GM20000 (cell line): Measurements from ENCODE around the gene PTGDR.
A peak's percentile ranks its signal among the peaks of the same experiment; 100 is the strongest.

ENCODE experiments used
- DNase-seq: peaks from one replicate; pipeline ENCODE4 v3.0.0; 2012; ENCODE audit warnings: low spot score
- CTCF ChIP-seq: IDR thresholded peaks from 2 replicates; pipeline ENCODE4 v1.5.1; 2012; ENCODE audit warnings: mild to moderate bottlenecking, control low read depth; ENCODE audit errors: extremely low read depth, missing control alignments

The PTGDR gene

DNA sequence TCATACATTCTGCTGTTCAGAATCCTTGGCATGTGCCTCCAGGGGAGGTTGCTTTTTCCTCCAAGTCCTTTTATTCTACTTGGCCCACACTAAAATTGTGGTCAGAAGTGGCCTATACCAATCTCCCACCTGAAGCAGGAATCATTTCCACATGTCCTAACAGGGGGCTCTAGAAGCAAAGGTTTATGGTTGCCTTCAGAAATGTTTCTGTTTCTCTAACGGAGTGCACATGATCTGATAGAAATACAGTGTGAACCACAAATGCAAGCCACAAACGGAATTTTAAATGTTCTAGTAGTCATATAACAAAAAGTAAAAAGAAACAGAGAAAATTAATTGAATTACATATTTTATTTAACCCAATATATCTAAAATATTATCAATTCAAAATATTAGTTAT is 50.6 kb downstream of the PTGDR start:
- no peak for TF ChIP-seq CTCF
- no peak for DNase-seq

DNA sequence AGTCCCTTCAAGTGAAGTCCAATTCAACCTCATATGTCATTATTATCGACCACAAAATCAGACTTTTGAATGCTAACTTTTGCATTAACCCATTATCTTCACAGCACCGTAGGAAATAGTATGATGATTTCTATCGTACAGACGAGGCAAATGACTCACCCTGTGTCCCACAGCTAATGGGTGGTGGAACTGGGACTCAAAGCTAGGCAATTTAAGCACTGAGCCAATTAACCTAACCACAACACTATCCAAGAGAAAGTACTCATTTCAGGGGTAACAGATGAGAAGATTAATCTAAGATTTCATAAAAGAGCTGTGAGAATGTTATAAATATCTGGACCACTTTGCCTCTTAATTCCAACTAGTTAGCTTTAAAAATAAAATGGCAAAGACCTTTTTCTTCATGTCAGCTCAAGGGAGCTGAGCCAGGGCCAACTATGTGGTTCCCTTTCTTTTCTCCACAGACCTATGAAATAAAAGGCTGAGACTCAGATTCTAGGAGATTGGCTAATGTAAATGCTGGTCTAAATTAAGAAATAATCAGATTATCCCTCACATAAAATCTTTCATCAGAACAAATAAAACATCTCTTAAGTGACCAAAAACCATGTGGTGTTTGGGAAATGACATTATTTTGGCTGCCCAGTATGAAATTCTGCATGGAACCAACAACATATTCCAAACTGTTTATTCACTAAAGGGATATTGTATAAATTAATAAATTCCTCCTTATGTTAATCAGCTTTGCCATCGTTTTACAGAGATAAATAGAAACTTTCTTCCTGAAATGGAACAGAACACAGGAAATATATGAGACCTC is 51.5 kb downstream of the PTGDR start:
- DNase-seq, result no peak
- TF ChIP-seq CTCF, result no peak

DNA sequence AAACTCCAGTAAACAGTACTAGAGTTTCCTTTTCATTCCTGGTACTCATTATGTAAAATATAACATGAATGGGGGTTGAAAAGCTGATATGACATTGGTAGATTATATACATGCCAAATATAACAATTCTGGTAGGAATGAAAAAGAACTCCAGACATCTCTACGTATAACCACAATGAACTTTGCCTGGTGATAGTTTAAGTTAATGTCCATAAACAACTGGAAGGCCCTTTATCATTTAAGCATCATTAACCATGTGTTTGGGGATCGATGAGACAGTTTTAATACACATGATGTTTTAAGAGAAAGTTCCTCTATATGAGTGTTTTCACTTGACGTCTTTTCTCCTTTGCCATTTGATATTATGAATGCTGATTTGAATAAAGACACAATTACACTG is 52.4 kb downstream of the PTGDR start:
- no peak for DNase-seq
- no peak for TF ChIP-seq CTCF

- peak; percentile 76 for DNase-seq
- no peak for TF ChIP-seq CTCF
These were observed 57.6 kb downstream of the PTGDR start for GRCh38 chr14:52325126-52325525.

GRCh38 chr14:52325630-52326029 is 58.1 kb downstream of the PTGDR start:
- DNase-seq, result no peak
- no peak for TF ChIP-seq CTCF
